SK-N-SH treated with all-trans-retinoic acid at 6 μM for 48 hours (cell line): ENCODE data around the gene MDM4.
A peak's percentile ranks its signal among the peaks of the same experiment; 100 is the strongest.

ENCODE experiments used
- ATAC-seq: fragments of 200-7000 bp; cut with Tn5 transposase; 3 replicates; pipeline ENCODE4 v1.9.1; 2020; ENCODE audit warnings: mild to moderate bottlenecking, moderate library complexity
- BACH2 ChIP-seq: fragments of 250-450 bp; sonication (Bioruptor Pico); IDR thresholded peaks from 2 replicates; pipeline ENCODE4 v1.9.0; 2021; ENCODE audit warnings: mild to moderate bottlenecking, borderline replicate concordance
- CREB5 ChIP-seq: fragments of 250-450 bp; sonication (Bioruptor Pico); IDR thresholded peaks from 2 replicates; pipeline ENCODE4 v1.5.1; 2020; ENCODE audit warnings: low read depth, mild to moderate bottlenecking, moderate library complexity
- CSDC2 ChIP-seq: fragments of 250-450 bp; sonication (Bioruptor Pico); IDR thresholded peaks from 2 replicates; pipeline ENCODE4 v1.5.0; 2020; ENCODE audit warnings: mild to moderate bottlenecking, moderate library complexity
- CSRNP3 ChIP-seq: fragments of 250-450 bp; sonication (Bioruptor Pico); IDR thresholded peaks from 2 replicates; pipeline ENCODE4 v1.5.1; 2021; ENCODE audit warnings: mild to moderate bottlenecking, moderate library complexity
- ESRRG ChIP-seq: fragments of 250-450 bp; sonication (Bioruptor Pico); IDR thresholded peaks from 2 replicates; pipeline ENCODE4 v1.6.1; 2021; ENCODE audit warnings: mild to moderate bottlenecking
- PATZ1 ChIP-seq: fragments of 250-450 bp; sonication (Bioruptor Pico); IDR thresholded peaks from 2 replicates; pipeline ENCODE4 v1.8.0; 2020; ENCODE audit warnings: mild to moderate bottlenecking, moderate library complexity, borderline replicate concordance
- POU6F1 ChIP-seq: fragments of 250-450 bp; sonication (Bioruptor Pico); IDR thresholded peaks from 2 replicates; pipeline ENCODE4 v1.8.0; 2021; ENCODE audit warnings: low read depth, mild to moderate bottlenecking, moderate library complexity, borderline replicate concordance
- PPARA ChIP-seq: fragments of 250-450 bp; sonication (Bioruptor Pico); IDR thresholded peaks from 2 replicates; pipeline ENCODE4 v1.5.0; 2020; ENCODE audit warnings: mild to moderate bottlenecking, borderline replicate concordance
- RARB ChIP-seq: fragments of 250-450 bp; sonication (Bioruptor Pico); IDR thresholded peaks from 2 replicates; pipeline ENCODE4 v1.8.0; 2021; ENCODE audit warnings: mild to moderate bottlenecking, moderate library complexity
- SNAI2 ChIP-seq: fragments of 250-450 bp; sonication (Bioruptor Pico); IDR thresholded peaks from 2 replicates; pipeline ENCODE4 v1.5.0; 2020; ENCODE audit warnings: mild to moderate bottlenecking, moderate library complexity
- TCF4 ChIP-seq: fragments of 250-450 bp; sonication (Bioruptor Pico); IDR thresholded peaks from 2 replicates; pipeline ENCODE4 v1.8.0; 2021; ENCODE audit warnings: mild to moderate bottlenecking, moderate library complexity, borderline replicate concordance
- TOX ChIP-seq: fragments of 250-450 bp; sonication (Bioruptor Pico); IDR thresholded peaks from 2 replicates; pipeline ENCODE4 v1.8.0; 2021; ENCODE audit warnings: mild to moderate bottlenecking, moderate library complexity, borderline replicate concordance
- TSHZ2 ChIP-seq: fragments of 250-450 bp; sonication (Bioruptor Pico); IDR thresholded peaks from 2 replicates; pipeline ENCODE4 v1.5.0; 2020; ENCODE audit warnings: mild to moderate bottlenecking, moderate library complexity
- ZC3H10 ChIP-seq: fragments of 250-450 bp; sonication (Bioruptor Pico); IDR thresholded peaks from 2 replicates; pipeline ENCODE4 v1.5.1; 2021; ENCODE audit warnings: mild to moderate bottlenecking, moderate library complexity
- ZNF565 ChIP-seq: fragments of 450-650 bp; formaldehyde crosslinking; conservative IDR thresholded peaks from 2 replicates; pipeline ENCODE4 v1.5.0; 2020; ENCODE audit warnings: low read depth, mild to moderate bottlenecking, moderate library complexity
- ZNF8 ChIP-seq: fragments of 450-650 bp; formaldehyde crosslinking; IDR thresholded peaks from 2 replicates; pipeline ENCODE4 v1.5.0; 2020; ENCODE audit warnings: mild to moderate bottlenecking, moderate library complexity

Gene MDM4

GRCh38 chr1:204588826-204589225 lies 72.6 kb downstream of the MDM4 start:
- ATAC-seq: no peak
- TF ChIP-seq BACH2 (CRISPR knock-in tag): no peak
- TF ChIP-seq TOX (CRISPR knock-in tag): no peak
- no peak for TF ChIP-seq POU6F1 (CRISPR knock-in tag)
- no peak for TF ChIP-seq ESRRG (CRISPR knock-in tag)
- TF ChIP-seq ZNF8 (CRISPR knock-in tag): no peak
- no peak for TF ChIP-seq TSHZ2
- no peak for TF ChIP-seq TCF4 (CRISPR knock-in tag)
- no peak for TF ChIP-seq ZNF565 (CRISPR knock-in tag)
- no peak for TF ChIP-seq CSRNP3
- no peak for TF ChIP-seq PATZ1 (CRISPR knock-in tag)
- TF ChIP-seq CSDC2 (CRISPR knock-in tag): no peak
- TF ChIP-seq, all 23 proteins: peak for 0

- ATAC-seq: peak; percentile 18
- TF ChIP-seq TCF4 (CRISPR knock-in tag) (no peak), TOX (CRISPR knock-in tag) (no peak), SNAI2 (no peak), PATZ1 (CRISPR knock-in tag) (no peak), CREB5 (CRISPR knock-in tag) (no peak), RARB (no peak), ZC3H10 (CRISPR knock-in tag) (no peak), PPARA (no peak), CSRNP3 (no peak), ESRRG (CRISPR knock-in tag) (no peak)
Observed at GRCh38 chr1:204589409-204590038, 73.3 kb downstream of the MDM4 start.
